KOPT-K1 (cell line): ENCODE data around the gene CFAP221.

Experiments used
- H3K27ac ChIP-seq: fragments of 200-600 bp; sonication (generic); 2 replicates; pipeline ENCODE4 v1.5.1; 2016; ENCODE audit warnings: antibody characterized with exemption, mild to moderate bottlenecking, low read depth, low read length; ENCODE audit not compliant: poor library complexity, severe bottlenecking
- H3K36me3 ChIP-seq: fragments of 200-600 bp; sonication (generic); 2 replicates; pipeline ENCODE4 v1.5.1; 2017; ENCODE audit warnings: antibody characterized with exemption, mild to moderate bottlenecking, low read length, moderate library complexity; ENCODE audit not compliant: insufficient read depth
- H3K9me3 ChIP-seq: fragments of 200-600 bp; sonication (generic); 2 replicates; pipeline ENCODE4 v1.5.1; 2017; ENCODE audit warnings: antibody characterized with exemption, low read length, mild to moderate bottlenecking; ENCODE audit not compliant: insufficient read depth, poor library complexity, severe bottlenecking

The CFAP221 gene

GRCh38 chr2:119638246-119638645 is 94.0 kb downstream of the CFAP221 start:
- Histone ChIP-seq H3K9me3 (no peaks in the 10 kb centered on the region), H3K27ac (no peak overlapping the region), H3K36me3 (no peaks in the 10 kb centered on the region)

- Histone ChIP-seq H3K9me3 (no peaks in the 10 kb centered on the region), H3K36me3 (no peaks in the 10 kb centered on the region), H3K27ac (no peak overlapping the region)
These were observed 94.7 kb downstream of the CFAP221 start for GRCh38 chr2:119638685-119639554.

- H3K27ac ChIP-seq, result no peak overlapping the region
- H3K36me3 ChIP-seq, result no peaks in the 10 kb centered on the region
- H3K9me3 ChIP-seq, result no peaks in the 10 kb centered on the region
These were observed 97.5 kb downstream of the CFAP221 start for GRCh38 chr2:119641562-119642258.

GRCh38 chr2:119644186-119644585 is 99.9 kb downstream of the CFAP221 start:
- no peaks in the 10 kb centered on the region for H3K36me3 ChIP-seq
- H3K9me3 ChIP-seq, result peaks cover 10% of the 10 kb centered on the region
- H3K27ac ChIP-seq, result no peak overlapping the region

- Histone ChIP-seq H3K9me3 (peaks cover 16% of the 10 kb centered on the region), H3K27ac (no peak overlapping the region), H3K36me3 (no peaks in the 10 kb centered on the region)
These were observed 101.1 kb downstream of the CFAP221 start for GRCh38 chr2:119645173-119645855.

GRCh38 chr2:119646149-119646548 is 101.9 kb downstream of the CFAP221 start:
- peaks cover 16% of the 10 kb centered on the region for H3K9me3 ChIP-seq
- no peak overlapping the region for H3K27ac ChIP-seq
- H3K36me3 ChIP-seq, result no peaks in the 10 kb centered on the region

- no peaks in the 10 kb centered on the region for H3K36me3 ChIP-seq
- H3K9me3 ChIP-seq, result peaks cover 16% of the 10 kb centered on the region
- no peak overlapping the region for H3K27ac ChIP-seq
These were observed 103.4 kb downstream of the CFAP221 start for GRCh38 chr2:119647440-119648169.

- H3K36me3 ChIP-seq, result no peaks in the 10 kb centered on the region
- peaks cover 16% of the 10 kb centered on the region for H3K9me3 ChIP-seq
- H3K27ac ChIP-seq, result no peak overlapping the region
These were observed 105.2 kb downstream of the CFAP221 start for GRCh38 chr2:119649364-119649917.

- Histone ChIP-seq H3K36me3 (no peaks in the 10 kb centered on the region), H3K9me3 (peaks cover 16% of the 10 kb centered on the region), H3K27ac (no peak overlapping the region)
These were observed 106.0 kb downstream of the CFAP221 start for GRCh38 chr2:119650206-119650605.

GRCh38 chr2:119650846-119651370 is 106.7 kb downstream of the CFAP221 start:
- Histone ChIP-seq H3K9me3 (peaks cover 16% of the 10 kb centered on the region), H3K36me3 (no peaks in the 10 kb centered on the region), H3K27ac (no peak overlapping the region)

GRCh38 chr2:119657466-119658145 is 113.4 kb downstream of the CFAP221 start:
- Histone ChIP-seq H3K36me3 (no peaks in the 10 kb centered on the region), H3K27ac (no peak overlapping the region), H3K9me3 (no peaks in the 10 kb centered on the region)

GRCh38 chr2:119659601-119660342 is 115.5 kb downstream of the CFAP221 start:
- Histone ChIP-seq H3K9me3 (no peaks in the 10 kb centered on the region), H3K36me3 (no peaks in the 10 kb centered on the region), H3K27ac (no peak overlapping the region)

- Histone ChIP-seq H3K36me3 (no peaks in the 10 kb centered on the region), H3K9me3 (no peaks in the 10 kb centered on the region), H3K27ac (no peak overlapping the region)
These were observed 116.1 kb downstream of the CFAP221 start for GRCh38 chr2:119660343-119660658.
